Stromal cell of bone marrow (primary cell): ENCODE data around the gene GNB4.
A peak's percentile ranks its signal among the peaks of the same experiment; 100 is the strongest.

Experiments
- DNase-seq: peaks from one replicate; pipeline ENCODE4 v3.0.0-alpha.2; 2012; ENCODE audit warnings: low read depth

Gene GNB4

DNA sequence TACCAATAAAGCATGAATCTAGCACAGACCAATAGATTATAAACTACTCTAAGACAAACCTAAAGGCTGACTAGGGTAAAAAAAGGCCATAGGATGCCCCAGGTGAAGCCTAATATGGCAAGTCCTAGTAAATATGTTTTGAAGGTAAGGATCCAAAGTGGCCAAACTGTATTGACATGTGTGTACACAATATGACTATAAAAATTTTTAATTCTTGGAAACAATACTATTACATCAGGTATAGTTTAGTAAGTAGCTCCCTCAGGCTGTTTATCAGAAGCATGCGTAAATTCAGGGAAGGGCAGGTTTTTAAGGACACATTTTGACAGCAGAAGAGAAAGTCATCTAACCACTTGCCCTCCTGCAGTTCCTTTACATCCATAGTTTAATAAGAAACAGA, 18.8 kb downstream of the GNB4 start:
- DNase-seq = no peak

DNA sequence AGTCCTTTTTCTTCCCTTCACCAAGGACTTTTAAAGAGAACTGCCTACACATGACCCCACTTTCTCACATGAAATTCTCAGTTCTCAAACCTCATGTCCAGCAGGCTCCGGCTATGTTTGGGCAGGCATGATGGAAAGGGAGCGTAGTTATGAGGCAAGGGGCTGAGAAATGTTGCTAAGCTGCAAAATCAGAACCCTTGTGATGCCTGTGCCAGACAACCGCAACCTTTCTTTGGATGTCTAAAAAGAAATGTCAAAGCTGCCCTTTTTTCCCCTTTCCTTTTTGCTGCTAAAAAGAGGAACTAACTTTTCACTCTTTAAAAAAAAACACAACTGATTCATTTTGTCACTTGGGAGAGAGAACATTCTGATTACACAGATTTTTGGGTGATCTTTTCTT, 19.2 kb downstream of the GNB4 start:
- DNase-seq = no peak

DNA sequence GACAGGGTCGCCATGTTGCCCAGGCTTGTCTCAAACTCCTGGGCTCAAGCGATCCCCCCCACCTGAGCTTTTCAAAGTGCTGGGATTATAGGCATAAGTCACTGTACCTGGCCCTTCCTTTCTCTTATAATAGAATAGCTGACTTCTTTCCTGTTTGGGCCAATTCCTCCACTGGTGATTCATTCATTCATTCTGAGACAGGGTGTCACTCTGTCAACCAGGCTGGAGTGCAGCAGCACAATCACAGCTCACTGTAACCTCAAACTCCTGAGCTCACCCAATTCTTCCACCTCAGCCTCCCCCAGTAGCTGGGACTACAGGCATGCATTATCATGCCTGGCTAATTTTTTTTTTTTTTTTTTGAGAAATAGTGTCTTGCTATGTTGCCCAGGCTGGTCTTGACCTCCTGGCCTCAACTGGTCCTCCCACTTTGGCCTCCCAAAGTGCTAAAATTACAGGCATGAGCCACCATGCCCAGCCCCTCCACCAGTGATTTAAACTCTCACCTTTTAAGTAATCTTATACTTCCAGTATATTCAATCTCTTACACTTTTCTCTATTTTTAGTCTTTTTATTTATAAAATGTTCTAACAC, 20.9 kb downstream of the GNB4 start:
- DNase-seq = no peak

DNA sequence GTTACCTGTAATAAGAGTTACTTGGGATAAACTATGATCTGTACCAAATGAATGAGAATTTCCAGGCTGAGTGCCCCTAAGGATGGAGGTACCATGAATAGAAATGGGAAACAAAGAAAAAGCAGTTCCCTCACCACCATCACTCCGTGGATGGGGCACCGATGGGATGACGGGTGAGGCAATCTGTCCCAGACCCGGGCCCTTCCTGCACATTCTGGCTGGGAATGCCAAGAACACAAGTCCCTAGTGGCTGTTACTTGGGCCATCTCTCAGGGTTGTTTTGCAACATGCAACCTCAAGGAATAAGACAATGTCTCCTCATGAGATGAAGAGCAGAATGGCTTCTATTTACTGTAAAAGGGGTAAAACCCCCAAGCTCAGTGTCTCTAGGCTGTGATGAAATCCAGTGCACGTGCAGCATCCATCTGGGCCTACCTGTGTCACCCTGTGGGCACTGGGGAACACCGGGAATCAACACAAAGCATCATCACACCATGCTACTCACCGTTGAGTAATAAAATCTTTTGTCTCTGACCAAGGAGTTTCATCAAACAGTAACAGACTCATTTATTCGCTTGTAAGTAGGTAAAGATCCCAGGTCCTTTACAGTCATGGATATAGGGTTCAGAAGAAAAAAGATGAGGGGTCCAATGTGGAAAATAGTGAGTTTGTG, 22.3 kb downstream of the GNB4 start:
- DNase-seq = no peak

DNA sequence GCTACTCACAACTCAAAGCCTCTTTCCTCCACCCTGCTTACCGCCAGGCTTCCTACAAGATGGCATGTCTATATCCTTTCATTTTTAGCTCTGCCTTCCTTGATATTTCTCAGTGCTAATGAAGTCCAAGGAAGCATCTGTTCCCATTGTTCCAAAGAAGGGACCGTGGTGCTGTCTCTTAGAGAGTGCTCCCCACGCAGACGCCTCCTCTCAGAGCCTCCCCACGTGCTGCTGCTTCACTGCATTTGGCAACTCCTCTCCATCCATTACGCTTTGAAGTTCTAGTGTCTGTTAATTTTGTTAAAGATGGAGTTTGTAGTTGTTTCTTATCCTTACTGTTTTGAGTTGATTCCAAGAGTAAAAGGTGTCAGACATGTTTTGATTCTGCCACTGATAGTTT, 26.2 kb downstream of the GNB4 start:
- DNase-seq = no peak

DNA sequence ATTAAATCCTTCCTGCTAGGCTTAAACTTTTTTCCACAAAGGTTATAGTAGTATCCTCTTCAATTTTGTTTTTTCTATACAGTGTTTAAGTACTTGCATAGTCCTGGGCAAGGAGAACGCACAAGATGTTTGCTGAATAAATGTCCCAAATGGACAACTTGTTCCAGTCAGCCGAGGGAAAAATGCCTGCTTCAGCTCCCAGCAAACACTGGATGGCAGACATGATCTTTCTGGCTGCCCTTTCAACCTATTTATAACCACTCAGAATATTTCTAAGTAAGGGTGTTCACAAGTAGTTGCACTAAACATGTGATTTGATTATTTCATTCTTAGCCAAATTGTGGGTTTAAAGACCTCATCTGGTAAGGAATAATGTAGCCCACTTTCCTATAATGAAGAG, 29.8 kb downstream of the GNB4 start:
- peak; percentile 36 for DNase-seq

DNA sequence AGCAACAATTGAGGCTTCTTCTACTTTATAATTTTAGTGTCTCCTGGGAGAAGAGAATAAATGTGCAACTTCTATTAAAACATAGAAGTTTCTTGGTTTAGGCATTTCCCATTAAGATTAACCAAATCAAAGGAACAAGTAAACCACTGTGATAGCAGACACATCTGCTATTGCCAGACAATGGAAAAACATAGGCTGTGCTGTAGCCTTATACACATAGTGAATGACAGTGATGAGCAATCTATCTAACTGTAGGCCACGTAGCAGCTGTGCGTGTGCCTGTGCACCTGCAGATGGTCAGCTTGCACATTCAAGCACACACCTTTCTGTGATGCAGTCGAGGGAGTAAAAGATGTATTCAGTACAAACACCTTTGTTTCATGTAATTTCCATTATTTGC, 32.7 kb downstream of the GNB4 start:
- no peak for DNase-seq

DNA sequence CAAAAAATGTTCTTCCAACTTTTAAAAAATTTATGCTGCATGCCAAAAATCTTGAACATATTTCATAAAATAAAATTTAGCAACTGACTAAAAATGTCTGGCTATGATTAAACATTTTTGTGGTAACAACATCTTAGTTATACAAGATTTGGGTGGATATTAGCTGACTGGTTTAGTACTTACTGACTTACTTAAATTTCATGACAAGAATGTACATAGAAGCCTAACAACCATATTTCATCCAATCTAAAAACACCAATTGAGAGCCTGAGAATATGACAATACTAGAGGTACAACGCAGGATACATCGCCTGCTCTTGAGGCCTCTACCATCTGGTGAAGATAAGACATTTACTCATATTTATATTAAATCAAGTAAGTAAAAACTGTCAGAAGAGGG, 34.6 kb downstream of the GNB4 start:
- peak; percentile 41 for DNase-seq

DNA sequence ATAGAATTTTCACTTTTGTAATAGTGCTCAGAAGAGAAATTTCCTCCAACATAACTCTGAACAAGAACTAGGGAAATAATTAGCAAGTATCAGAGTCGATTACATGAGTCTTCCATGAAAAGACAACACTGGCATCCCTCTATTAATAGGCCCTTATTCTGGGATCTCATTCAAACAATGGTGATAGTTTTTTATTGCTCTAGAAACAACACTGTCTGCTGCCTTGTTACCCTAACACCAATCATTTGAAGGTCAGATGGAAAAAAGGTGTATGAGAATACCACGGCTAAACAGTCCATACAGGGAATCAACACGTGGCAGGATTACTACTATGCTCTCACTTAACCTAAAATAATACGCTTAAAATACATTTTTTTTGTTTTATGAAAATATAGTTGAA, 35.9 kb downstream of the GNB4 start:
- DNase-seq = no peak

DNA sequence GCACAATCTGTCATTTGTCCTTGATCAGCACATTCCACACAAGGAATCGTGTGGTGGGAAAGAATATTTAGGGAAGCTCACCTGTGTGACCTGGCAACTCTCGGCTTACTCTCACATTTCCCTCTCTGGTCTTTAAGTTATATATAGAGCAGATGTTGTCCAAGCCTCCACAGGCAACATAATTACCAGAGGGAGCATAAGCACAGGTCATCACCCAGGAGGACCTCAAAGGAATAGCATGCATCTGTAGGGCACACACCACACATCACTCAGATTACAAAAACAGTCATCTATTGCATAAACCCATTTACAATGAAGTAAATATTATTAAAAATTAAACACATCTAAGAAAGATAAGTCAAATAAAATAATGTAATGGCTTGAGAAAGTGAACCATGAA, 36.5 kb downstream of the GNB4 start:
- no peak for DNase-seq

DNA sequence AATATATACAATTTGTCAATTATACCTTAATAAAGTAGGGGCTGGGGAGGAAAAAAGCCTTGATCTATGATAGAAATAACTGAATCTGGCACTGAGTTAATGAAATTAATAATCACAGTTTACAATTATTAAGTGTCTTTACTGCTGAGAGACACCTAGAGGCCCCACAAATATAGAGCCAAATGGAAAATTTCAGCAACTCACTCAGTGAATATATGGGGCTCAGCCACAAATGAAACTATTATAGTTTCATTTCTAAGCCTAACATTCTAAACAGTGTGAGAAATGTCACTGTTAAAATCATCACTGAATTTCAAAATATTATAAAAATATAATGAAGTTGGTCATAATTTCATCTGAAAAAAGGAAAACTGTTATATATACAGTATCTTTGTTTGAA, 40.3 kb downstream of the GNB4 start:
- no peak for DNase-seq

DNA sequence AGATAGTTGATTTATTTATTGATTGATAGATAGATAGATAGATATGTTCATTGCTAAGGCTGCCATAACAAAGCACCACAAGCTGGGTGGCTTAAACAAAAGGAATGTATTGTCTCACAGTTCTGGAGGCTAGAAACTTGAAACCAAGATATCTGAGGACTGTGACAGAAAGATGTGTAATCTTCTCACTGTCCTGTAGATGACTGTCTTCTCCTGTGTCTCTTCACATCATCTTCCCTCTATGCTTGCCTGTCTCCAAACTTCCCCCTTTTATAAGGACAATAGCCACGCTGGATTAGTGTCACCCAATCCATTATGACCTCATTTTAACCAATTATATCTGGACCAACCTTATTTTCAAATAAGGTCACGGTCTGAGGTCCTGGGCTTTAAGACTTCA, 40.9 kb downstream of the GNB4 start:
- no peak for DNase-seq

DNA sequence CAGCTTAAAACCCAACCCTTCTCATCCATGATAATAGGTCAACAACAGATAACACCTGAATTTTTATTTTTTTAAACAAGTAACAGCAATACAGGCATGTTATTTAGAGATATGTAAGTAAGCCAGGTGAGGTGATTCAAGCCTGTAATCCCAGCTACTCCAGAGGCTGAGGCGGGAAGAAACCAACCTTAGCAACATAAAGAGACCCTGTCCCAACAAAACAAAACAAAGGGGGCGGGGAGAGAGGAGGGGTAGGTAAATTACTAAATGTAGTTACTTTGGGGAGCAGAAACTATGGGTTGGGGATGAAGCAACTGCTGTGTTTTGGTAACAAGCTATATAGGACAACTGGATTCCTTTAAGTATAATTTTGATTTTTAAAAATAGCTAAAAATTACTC, 47.0 kb downstream of the GNB4 start:
- DNase-seq = no peak

DNA sequence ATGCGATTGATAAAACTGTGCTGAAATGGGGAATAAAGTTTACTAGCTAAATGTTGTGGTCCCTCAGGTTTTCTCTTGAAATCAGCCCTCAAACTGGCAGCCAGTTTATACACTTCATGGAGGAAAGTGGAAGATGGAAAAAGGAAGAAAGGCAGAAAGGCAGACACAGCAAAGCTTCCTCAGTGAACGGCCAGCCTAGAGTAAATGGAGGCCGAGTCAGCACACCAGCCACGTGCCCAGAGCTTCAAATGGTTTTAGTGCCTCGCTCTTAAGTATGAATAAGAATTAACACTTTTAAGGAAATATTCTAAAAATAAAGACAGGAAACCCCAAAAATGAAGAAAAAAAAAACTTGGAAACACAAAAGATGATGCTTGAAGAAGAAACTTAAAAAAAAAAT, 48.3 kb downstream of the GNB4 start:
- no peak for DNase-seq

DNA sequence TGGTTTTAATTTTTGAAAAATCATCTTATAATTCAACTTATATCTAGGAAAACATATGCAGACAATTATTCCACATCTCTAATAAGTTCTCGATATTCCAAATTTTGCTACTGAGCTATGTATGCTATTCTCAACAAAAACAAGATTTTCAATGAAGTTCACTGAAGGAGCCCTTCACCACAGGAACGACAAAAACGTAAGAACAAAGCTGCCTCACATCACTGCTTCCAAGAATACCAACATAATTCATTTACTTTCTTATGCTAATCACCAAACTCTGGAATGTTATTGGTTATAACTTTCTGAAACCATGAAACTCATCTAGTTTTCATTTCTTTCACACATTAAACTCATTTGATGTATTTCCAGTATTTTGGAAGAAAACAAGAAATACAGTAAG, 49.7 kb downstream of the GNB4 start:
- no peak for DNase-seq

DNA sequence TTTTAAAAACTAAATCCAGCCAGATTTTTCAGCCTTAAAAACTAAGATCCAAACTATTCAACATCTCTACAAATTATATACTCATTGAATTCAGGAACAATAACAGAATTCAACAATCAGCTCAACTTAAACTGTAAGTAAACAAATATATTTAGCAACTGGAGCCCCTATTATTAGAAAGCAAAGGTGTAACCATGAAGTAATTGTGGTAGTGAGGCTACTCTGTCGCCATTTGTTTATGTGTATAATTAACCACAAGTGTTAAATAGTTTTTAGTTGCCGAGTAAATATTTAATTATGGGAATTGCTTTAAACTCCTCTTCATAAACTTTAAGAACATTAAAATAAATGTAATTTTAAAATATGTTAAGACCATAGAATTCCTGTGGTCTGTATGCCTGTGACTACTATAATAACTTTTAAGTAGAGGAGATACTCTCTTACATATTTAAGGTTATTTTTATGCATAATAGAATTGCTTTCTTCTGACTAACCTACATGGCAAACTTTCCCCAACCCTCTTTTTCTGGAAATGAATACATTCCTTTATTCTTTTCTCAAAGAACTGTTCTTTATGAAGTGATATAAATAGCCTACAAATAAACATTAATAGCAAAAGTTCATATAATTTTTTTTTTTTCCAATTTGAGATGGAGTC, 52.6 kb downstream of the GNB4 start:
- no peak for DNase-seq

DNA sequence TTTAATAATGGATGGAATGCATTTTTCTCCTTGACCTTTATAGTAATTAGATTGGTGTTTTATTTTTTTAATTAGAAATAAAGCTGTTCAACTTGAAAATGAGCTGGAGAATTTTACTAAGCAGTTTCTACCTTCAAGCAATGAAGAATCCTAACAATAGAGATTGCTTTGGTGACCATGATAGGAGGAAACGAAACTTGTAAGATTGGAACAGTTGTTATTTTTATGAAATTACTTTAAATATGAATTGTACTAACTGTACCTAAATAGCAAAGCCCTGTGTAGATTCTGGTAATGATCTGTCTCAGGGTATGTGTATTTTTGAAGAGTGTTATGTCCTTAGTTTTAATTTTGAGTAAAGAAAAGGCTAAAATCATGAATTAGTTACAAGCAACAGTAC, 59.4 kb downstream of the GNB4 start:
- DNase-seq = no peak

DNA sequence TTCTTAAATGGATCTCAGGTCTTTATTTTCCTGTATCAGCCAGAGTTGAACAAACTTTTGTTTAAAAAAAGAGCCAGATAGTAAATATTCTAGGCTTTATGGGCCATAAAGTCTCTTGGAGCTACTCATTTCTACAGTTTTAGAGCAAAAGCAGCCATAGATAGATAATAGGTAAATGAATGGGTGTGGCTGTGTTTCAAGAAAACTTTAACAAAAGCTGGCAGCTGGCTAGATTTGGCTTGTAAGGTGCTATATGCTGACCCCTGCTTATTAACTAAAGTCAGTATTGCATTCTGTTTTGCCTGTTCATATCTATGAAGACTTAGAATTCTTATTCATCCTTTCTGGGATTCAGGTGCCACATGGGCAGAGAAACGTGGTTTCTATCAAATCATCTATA, 74.8 kb downstream of the GNB4 start:
- no peak for DNase-seq

DNA sequence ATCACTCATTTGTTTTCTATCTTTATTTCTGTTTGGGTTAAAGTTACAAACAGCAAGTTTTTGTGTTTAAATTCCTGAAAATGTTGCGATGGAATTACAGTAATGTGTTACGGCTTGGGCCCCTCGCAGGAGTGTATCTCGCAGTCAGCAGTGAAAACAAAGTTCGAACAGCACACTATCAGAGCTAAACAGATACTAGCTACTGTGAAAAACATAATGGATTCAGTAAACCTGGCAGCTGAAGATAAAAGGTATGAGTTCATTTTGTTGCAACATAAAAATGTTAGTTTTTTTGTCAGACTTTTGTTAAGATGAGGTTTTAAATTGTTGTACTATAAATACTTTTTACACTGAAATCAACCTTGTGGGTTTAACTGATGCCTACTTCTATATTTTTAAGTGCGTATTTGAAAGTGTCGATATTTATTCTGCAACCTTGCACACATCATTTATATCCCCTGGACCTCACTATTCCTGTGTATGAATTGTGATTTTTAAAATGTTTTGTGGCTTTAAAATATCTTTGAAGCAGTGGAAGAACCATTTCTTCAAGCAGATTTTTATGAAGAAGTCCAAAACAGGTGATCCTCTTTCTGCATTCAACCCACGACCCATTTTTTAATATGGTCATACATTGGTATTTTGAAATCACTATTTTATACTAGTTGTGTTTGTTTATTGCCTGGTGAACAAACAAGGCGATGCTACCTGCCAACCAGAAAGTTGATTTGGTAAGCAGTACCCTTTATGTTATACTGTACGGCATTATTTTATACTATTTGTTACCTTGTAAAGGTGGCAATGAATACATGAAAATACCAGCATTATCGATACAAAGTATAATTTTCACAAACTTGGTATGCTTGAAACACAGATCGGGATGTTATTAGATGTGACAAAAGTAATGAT, 75.9 kb downstream of the GNB4 start:
- no peak for DNase-seq

DNA sequence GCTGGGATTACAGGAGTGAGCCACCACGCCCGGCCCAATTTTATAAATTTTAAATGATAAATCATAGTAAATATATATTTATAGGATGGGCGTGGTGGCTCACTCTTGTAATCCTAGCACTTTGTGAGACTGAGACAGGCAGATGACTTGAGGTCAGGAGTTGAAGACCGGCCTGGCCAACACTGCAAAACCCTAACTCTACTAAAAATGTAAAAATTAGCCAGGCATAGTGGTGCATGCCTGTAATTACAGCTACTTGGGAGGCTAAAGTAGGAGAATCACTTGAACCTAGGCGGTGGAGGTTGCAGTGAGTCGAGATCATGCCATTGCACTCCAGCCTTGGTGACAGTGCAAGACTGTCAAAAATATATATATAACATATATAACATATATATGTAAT, 77.3 kb downstream of the GNB4 start:
- no peak for DNase-seq

DNA sequence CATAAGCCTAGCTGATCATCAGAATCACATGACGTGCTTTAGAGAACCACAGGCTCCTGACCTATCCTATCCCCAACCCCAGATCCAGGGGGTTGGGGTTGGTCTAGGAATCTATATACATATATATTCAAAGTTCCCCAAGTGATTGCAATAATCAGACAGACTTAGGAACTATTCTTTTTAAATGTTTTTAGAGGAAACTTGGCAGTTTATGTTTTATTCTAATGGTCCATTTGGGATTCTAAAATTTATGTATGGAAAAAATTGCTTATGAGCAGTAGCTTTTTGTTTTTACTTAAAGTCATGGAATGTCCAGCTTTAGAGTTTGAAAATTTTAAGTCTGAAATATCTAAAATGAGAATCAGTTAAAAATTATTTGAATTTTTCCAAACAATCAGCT, 81.6 kb downstream of the GNB4 start:
- DNase-seq = no peak

DNA sequence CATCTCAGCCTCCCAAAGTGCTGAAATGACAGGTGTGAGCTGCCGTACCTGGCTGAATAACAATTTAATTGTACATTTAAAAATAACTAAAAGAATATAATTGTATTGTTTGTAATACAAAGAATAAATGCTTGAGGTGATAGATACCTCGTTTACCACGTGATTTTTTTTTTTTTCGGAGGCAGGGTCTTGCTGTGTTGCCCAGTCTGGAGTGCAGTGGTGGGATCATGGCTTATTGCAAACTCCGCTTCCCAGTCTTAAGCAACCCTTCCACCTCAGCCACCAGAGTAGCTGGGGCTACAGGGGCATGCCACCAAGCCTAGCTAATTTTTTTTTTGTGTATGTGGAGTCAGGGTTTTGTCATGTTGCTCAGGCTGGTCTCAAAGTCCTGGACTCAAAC, 87.9 kb downstream of the GNB4 start:
- DNase-seq = no peak

DNA sequence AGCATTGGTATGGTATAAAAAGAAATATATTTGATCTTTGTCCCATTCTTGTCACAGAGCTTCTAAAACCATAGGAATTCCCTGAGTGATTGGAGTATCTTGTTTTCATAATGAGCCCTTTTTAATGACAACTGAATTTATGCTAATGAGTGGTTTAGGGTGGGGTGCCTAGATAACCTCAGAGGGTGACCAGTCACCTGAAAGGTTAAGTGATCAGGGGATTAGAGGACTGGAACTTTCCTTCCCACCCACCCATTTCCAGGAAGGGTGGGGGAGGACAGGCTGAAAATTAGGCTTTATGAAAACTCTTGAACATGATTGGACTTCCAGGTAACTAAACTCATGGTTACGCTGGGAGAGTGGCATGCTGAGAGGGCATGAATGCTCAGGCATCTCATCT, 95.3 kb downstream of the GNB4 start:
- no peak for DNase-seq
